Ovary (tissue), 3 donors: ENCODE measurements around the gene DYNC1I2.

ENCODE experiments used
- CTCF ChIP-seq, 3 donors: fragments of 450-650 bp in 2 of 3; fragments of 200-600 bp in 1 of 3; IDR thresholded peaks; one replicate each; pipeline versions ENCODE4 v1.5.1 to v1.8.0; 2016 to 2022; ENCODE audit warnings: antibody characterized with exemption in 3 of 3, mild to moderate bottlenecking in 1 of 3
- EP300 ChIP-seq: sonication (generic); formaldehyde crosslinking; IDR thresholded peaks from one replicate; pipeline ENCODE4 v1.6.1; 2017; ENCODE audit warnings: antibody characterized with exemption
- POLR2A ChIP-seq: fragments of 450-650 bp; IDR thresholded peaks from one replicate; pipeline ENCODE4 v1.6.1; 2017; ENCODE audit warnings: antibody characterized with exemption, mild to moderate bottlenecking, moderate library complexity
- donor health status: DM: no; HTN: no; CAD: no.

- TF ChIP-seq CTCF (IDR thresholded peaks at IDR 0.05) (no peak), POLR2A (no peak), EP300 (no peak)
Measured at GRCh38 chr2:171741189-171741588, 53.9 kb downstream of the DYNC1I2 start.
